HFFc6 (cell line): Measurements from ENCODE around the gene PLA2R1. TPM values are rescaled to one million over a fixed set of nuclear protein-coding genes. Genes with fewer than 3 reads are reported as not detected.
A peak's percentile ranks its signal among the peaks of the same experiment; 100 is the strongest.

Experiments
- DNase-seq: peaks from one replicate; pipeline ENCODE4 v3.0.0-alpha.2; 2018
- H3K27ac Mint-ChIP-seq: 2 replicates; pipeline ENCODE4 v1.8.0; 2020; ENCODE audit warnings: mild to moderate bottlenecking, mixed read lengths
- H3K27me3 Mint-ChIP-seq: 2 replicates; pipeline ENCODE4 v1.8.0; 2021; ENCODE audit warnings: mild to moderate bottlenecking, moderate library complexity, mixed read lengths; ENCODE audit not compliant: insufficient read depth
- H3K36me3 Mint-ChIP-seq: 2 replicates; pipeline ENCODE4 v1.8.0; 2021; ENCODE audit warnings: low read depth, mixed read lengths
- H3K4me1 Mint-ChIP-seq: 2 replicates; pipeline ENCODE4 v1.8.0; 2020; ENCODE audit warnings: low read depth, mixed read lengths
- H3K4me3 Mint-ChIP-seq: 2 replicates; pipeline ENCODE4 v1.8.0; 2020; ENCODE audit warnings: mild to moderate bottlenecking, moderate library complexity, mixed read lengths
- H3K9me3 Mint-ChIP-seq: 2 replicates; pipeline ENCODE4 v1.8.0; 2020; ENCODE audit warnings: mild to moderate bottlenecking, mixed read lengths
- total RNA-seq, 6 experiments: library from RNA; stranded (reverse); fragmentation: NEBNext Ultra II Directional; extraction: Animal tissue kit (Norgen Biotek cat#: 25700); gene quantifications; 2 replicates in 1 of 6; 3 replicates in 5 of 6; pipeline ENCODE4 v1.2.3, GENCODE V29; 2021
- TF ChIP-seq, protein P1 (sequence below): fragments of 200-600 bp; sonication (generic); IDR thresholded peaks from 2 replicates; pipeline ENCODE4 v1.5.0; 2021; ENCODE audit warnings: antibody characterized with exemption, mild to moderate bottlenecking

The PLA2R1 gene
- total RNA-seq, 6 experiments from 2014 or later, result 3.2 to 6.3 (median 3.3) TPM

DNA sequence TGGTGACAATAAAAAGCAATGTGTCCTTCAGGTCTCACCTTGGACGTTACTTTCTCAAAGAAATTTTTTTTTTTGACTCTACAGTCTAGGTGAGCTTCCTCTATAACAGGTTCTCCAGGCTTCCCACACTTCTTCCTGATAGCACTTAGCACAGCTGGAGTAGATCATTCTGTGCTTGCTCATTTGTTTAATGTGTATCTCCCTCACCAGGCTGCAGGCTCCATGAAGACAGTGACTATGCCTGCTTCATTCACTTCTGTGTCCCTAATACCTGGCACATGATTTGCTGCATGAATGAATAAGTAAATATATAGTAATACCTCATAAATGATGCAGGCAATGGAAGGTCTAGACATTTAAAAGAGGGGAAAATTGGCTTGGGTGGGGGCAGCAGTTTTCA lies 154.5 kb downstream of the PLA2R1 start:
- Mint-ChIP-seq H3K4me3 (no peak overlapping the region), H3K36me3 (no peaks in the 10 kb centered on the region), H3K9me3 (no peaks in the 10 kb centered on the region), H3K27me3 (peaks cover 35% of the 10 kb centered on the region), H3K4me1 (0 out of 2 replicates have a peak, but pooled peaks cover 8% of the 10 kb centered on the region), H3K27ac (no peak overlapping the region)
- TF ChIP-seq, protein P1, sequence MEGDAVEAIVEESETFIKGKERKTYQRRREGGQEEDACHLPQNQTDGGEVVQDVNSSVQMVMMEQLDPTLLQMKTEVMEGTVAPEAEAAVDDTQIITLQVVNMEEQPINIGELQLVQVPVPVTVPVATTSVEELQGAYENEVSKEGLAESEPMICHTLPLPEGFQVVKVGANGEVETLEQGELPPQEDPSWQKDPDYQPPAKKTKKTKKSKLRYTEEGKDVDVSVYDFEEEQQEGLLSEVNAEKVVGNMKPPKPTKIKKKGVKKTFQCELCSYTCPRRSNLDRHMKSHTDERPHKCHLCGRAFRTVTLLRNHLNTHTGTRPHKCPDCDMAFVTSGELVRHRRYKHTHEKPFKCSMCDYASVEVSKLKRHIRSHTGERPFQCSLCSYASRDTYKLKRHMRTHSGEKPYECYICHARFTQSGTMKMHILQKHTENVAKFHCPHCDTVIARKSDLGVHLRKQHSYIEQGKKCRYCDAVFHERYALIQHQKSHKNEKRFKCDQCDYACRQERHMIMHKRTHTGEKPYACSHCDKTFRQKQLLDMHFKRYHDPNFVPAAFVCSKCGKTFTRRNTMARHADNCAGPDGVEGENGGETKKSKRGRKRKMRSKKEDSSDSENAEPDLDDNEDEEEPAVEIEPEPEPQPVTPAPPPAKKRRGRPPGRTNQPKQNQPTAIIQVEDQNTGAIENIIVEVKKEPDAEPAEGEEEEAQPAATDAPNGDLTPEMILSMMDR, result no peak
- DNase-seq, result no peak

DNA sequence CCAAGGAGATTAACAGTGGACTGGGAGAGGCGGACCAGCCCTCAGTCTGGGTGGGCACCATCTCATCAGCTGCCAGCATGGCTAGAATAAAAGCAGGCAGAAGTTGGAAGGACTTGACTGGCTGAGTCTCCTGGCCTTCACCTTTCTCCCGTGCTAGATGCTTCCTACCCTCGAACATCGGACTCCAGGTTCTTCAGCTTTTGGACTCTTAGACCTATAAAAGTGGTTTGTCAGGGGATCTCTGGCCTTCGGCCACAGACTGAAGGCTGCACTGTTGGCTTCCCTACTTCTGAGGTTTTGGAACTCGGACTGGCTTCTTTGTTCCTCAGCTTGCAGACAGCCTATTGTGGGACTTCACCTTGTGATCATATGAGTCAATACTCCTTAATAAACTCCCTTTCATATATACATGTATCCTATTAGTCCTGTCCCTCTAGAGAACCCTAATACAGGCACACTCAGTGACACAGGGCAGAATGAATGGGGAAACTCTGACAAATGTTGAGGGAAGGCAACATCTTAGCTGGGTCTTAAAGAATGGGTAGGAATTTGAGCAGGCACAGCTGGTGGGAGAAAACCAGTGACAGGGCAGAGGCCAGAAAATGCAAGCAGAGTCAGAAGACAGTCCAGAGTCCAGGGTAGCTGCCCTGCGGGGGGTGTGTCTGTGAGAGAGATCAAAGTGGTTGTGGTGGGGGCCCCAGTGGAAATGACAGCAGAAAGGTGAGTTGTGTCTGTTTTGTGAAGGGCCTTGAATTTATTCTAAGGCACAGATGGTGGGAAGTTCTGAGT lies 156.3 kb downstream of the PLA2R1 start:
- Mint-ChIP-seq H3K27ac (no peak overlapping the region), H3K9me3 (no peaks in the 10 kb centered on the region), H3K4me3 (no peak overlapping the region), H3K27me3 (peaks cover 41% of the 10 kb centered on the region), H3K4me1 (0 out of 2 replicates have a peak, but pooled peaks cover 8% of the 10 kb centered on the region), H3K36me3 (no peaks in the 10 kb centered on the region)
- TF ChIP-seq, protein P1, result no peak
- DNase-seq, result no peak

DNA sequence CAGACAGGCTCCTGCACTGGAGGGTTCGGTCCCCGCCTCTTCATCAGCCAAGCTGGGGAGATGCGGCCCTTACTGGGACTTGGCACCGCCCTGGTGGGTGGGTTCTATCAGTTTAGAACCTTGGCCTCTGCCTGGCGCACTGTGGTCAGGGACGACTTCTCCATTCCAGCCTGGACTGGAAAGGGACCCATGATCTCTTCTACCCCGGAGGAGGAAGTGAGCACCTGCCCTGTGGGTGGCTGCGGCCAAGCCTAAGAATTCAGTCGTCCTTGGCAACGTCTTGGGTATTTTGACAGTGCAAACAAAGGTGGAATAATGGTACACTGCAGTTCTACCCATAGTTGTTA lies 157.5 kb downstream of the PLA2R1 start:
- H3K27me3 Mint-ChIP-seq, result peaks cover 46% of the 10 kb centered on the region
- DNase-seq, result no peak
- no peaks in the 10 kb centered on the region for H3K36me3 Mint-ChIP-seq
- 0 out of 2 replicates have a peak, but pooled peaks cover 8% of the 10 kb centered on the region for H3K4me1 Mint-ChIP-seq
- no peak overlapping the region for H3K4me3 Mint-ChIP-seq
- TF ChIP-seq, protein P1, result no peak
- no peak overlapping the region for H3K27ac Mint-ChIP-seq
- no peaks in the 10 kb centered on the region for H3K9me3 Mint-ChIP-seq

DNA sequence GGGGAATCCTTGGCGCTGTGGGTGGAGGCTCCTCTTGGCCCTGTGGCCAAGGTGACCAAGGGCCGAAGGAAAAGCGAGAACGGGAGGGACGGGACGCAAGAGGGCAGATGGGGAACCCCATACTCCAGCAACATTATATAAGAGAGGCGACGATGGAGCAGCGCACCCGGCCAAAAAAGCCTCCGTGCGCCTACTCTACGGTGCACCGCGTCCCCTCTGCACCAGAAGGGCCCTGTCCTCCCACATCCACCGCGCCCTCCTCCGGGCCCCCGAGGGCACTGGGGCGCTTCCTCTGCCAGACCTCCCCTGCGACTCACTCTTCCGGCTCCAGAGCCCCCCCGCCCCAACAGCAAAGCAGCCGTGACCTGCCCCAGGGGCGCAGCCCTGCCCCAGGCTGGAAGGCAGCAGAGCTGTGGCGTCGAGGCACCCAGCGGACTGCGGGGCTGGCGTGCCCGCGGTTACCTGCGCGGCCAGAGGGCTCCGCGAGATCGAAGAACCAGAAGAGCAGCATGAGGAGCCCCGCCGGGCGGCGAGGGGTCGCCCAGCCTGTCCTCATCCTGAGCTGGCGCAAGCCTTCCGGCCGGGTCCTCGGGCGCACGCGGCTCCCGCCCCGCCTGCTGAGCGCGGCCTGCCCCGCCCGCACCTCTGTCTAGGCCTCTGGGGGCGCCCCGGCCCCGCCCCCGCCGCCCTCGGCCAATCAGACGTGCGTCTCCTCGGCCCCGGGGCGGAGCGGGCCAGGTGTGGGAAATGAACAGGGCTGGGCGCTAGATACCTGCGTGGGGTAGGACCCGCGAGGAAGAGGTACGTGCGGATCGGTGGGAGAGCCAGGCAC lies 158.1 kb downstream of the PLA2R1 start, which contains the start of gene LY75:
TSS of gene LY75 (minus strand) at position 630 of the 832 bp plus-strand sequence.
- Mint-ChIP-seq H3K27me3 (peaks cover 45% of the 10 kb centered on the region), H3K9me3 (no peaks in the 10 kb centered on the region), H3K27ac (no peak within 1 kb of the TSS), H3K36me3 (no peaks in the 10 kb centered on the region), H3K4me1 (0 out of 2 replicates have a peak, but pooled peaks cover 8% of the 10 kb centered on the region), H3K4me3 (peak within 1 kb of the TSS; percentile 74)
- DNase-seq, result no peak
- TF ChIP-seq, protein P1, result no peak

GRCh38 chr2:159903443-159904126 lies 158.8 kb downstream of the PLA2R1 start:
- H3K4me1 Mint-ChIP-seq, result 0 out of 2 replicates have a peak, but pooled peaks cover 8% of the 10 kb centered on the region
- TF ChIP-seq, protein P1, result no peak
- no peaks in the 10 kb centered on the region for H3K9me3 Mint-ChIP-seq
- no peaks in the 10 kb centered on the region for H3K36me3 Mint-ChIP-seq
- no peak for DNase-seq
- H3K27me3 Mint-ChIP-seq, result peaks cover 43% of the 10 kb centered on the region
- peak overlapping the region; percentile 74 for H3K4me3 Mint-ChIP-seq
- no peak overlapping the region for H3K27ac Mint-ChIP-seq
